Measurements from ENCODE around the gene HOXC11.

HOXC11 gene

DNA sequence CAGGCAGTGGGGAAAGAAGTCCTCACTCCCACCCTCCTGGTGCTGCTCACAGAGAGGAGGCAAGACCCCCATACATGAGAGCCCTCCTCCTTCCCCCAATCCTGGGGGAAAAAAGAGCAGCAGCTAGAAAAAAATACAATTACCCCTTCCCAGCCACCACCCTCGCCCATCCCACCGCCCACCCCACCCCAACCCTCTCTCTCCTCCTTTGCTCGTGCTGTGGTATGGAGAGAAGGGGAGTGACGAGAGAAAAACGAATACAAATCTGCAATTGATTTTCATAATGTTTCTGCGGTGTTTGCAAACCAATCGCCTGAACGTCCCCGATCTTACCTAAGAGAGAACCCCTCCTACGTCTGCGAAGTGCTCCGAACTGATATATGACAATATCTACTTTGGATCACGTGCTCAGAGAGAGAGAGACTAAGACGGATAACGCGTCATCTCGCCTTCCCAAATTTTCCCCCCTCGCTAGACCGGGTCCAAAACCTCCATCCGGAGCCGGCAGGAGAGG is at the start of gene HOXC11:
HOXC11 (plus strand) TSS at position 405 of the 514 bp plus-strand sequence. CDS start 116 bp downstream, outside the sequence.
- Histone ChIP-seq H3K27ac (ENCODE audit: low read depth, low read length) (no peak within 1 kb of the TSS), H3K36me3 (ENCODE audit: insufficient read depth, low read length) (no peaks in the 10 kb centered on the region), H3K9me3 (ENCODE audit: low read length) (no peaks in the 10 kb centered on the region), H3K4me1 (ENCODE audit: insufficient read depth, low read length) (no peaks in the 10 kb centered on the region), H3K4me3 (ENCODE audit: low read depth in 1 of 2, low read length in 2 of 2) (peak within 1 kb of the TSS; percentile 25 to 32), H3K27me3 (ENCODE audit: control insufficient read depth in 1 of 2, insufficient read depth in 2 of 2, low read length in 2 of 2) (peaks cover 52 to 99% of the 10 kb centered on the region in 2 donors), H3K9ac (ENCODE audit: low read length) (no peak within 1 kb of the TSS)

DNA sequence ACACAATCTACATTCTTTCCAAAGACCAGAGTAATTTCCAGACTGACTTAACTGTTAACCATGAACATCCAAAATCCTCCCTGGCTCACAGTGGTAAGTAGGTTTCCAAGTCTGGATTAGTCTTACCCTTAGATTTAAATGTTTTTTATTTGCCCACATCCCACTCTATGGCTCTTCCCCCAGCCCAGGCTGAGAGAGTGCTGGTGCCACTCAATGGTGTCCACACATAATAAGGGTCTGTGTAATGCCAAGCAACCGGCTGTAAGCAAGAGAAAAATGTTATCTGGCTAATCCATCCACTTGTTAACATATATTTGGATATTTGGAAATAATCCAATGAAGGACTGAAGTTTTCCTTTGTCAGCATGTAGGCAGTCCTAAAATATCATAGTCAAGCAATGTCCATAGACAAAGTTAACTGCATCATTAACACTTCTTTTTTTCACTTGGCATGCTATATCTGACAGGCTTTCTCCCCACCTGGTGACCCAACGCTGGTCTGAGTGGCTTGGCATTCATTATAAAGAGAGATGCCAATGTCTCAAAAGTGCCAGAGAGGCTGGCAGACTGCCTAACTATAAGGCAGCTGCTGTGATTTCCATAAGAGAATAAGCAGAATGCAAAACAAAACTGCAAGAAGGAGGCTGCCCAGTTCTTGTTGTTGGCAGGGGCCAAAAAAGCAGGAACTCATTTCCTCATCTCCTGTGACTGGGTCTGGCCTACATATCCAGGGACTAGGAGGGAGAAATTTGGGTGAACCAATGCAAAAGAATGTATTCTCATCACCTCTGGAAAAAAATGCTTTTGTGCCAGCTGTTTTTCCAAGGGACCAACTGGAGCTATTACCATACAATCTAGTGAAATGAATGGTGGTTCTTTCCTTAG is 48.2 kb upstream of the HOXC11 start:
- Histone ChIP-seq H3K36me3 (ENCODE audit: insufficient read depth, low read length) (no peaks in the 10 kb centered on the region), H3K9ac (ENCODE audit: low read length) (no peak overlapping the region), H3K9me3 (ENCODE audit: low read length) (no peaks in the 10 kb centered on the region), H3K4me3 (ENCODE audit: low read depth in 1 of 2, low read length in 2 of 2) (no peak overlapping the region), H3K4me1 (ENCODE audit: insufficient read depth, low read length) (no peaks in the 10 kb centered on the region), H3K27ac (ENCODE audit: low read depth, low read length) (no peak overlapping the region), H3K27me3 (ENCODE audit: control insufficient read depth in 1 of 2, insufficient read depth in 2 of 2, low read length in 2 of 2) (peaks cover 57 to 61% of the 10 kb centered on the region in 2 donors)

- H3K9me3 ChIP-seq (ENCODE audit: low read length) = no peaks in the 10 kb centered on the region
- peaks cover 78 to 80% of the 10 kb centered on the region in 2 donors for H3K27me3 ChIP-seq (ENCODE audit: control insufficient read depth in 1 of 2, insufficient read depth in 2 of 2, low read length in 2 of 2)
- no peak overlapping the region for H3K9ac ChIP-seq (ENCODE audit: low read length)
- no peak overlapping the region for H3K27ac ChIP-seq (ENCODE audit: low read depth, low read length)
- H3K4me3 ChIP-seq (ENCODE audit: low read depth in 1 of 2, low read length in 2 of 2) = no peak overlapping the region
- no peaks in the 10 kb centered on the region for H3K4me1 ChIP-seq (ENCODE audit: insufficient read depth, low read length)
- H3K36me3 ChIP-seq (ENCODE audit: insufficient read depth, low read length) = no peaks in the 10 kb centered on the region
Measured at GRCh38 chr12:53927220-53928029, 45.5 kb upstream of the HOXC11 start.

- Histone ChIP-seq H3K27me3 (ENCODE audit: control insufficient read depth in 1 of 2, insufficient read depth in 2 of 2, low read length in 2 of 2) (peaks cover 80 to 88% of the 10 kb centered on the region in 2 donors), H3K27ac (ENCODE audit: low read depth, low read length) (no peak overlapping the region), H3K9me3 (ENCODE audit: low read length) (no peaks in the 10 kb centered on the region), H3K36me3 (ENCODE audit: insufficient read depth, low read length) (no peaks in the 10 kb centered on the region), H3K4me1 (ENCODE audit: insufficient read depth, low read length) (no peaks in the 10 kb centered on the region), H3K9ac (ENCODE audit: low read length) (no peak overlapping the region), H3K4me3 (ENCODE audit: low read depth in 1 of 2, low read length in 2 of 2) (no peak overlapping the region)
Measured at GRCh38 chr12:53928054-53928835, 44.7 kb upstream of the HOXC11 start.

GRCh38 chr12:53929527-53929926 is 43.4 kb upstream of the HOXC11 start:
- peaks cover 86 to 88% of the 10 kb centered on the region in 2 donors for H3K27me3 ChIP-seq (ENCODE audit: control insufficient read depth in 1 of 2, insufficient read depth in 2 of 2, low read length in 2 of 2)

DNA sequence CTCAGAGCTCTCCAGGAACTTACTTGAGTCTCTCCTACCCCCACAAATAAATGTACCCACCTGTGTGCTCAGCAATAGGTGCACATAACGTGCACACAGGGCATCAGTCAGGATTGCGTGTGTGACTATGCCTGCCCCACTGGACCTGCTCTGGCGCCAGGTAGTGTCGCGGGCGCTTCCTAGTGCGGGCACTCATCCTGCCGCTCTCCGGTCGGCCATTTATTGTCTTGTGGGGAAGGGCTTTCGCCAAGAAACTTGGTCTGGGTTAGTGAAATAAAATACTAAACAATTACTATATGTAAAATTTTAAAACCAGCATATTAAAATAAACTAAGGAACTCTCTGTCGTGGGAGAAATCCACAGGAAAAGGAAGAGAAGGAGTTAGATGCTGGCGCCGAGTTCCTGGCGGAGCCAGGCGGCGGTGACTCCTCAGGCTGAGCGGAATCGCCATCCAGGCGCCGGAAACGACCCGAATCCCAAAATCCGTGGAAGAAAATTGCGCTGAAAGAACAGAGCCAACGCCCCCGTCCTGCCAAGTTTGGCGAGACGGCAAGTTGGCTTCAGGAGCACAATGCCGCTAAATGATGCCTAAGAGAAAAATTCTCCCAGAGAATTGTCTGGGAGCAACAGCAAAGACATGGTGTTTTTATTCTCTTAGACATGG is 42.2 kb upstream of the HOXC11 start:
- Histone ChIP-seq H3K9me3 (ENCODE audit: low read length) (no peaks in the 10 kb centered on the region), H3K36me3 (ENCODE audit: insufficient read depth, low read length) (no peaks in the 10 kb centered on the region), H3K27me3 (ENCODE audit: control insufficient read depth in 1 of 2, insufficient read depth in 2 of 2, low read length in 2 of 2) (peaks cover 88 to 98% of the 10 kb centered on the region in 2 donors), H3K9ac (ENCODE audit: low read length) (no peak overlapping the region), H3K4me3 (ENCODE audit: low read depth in 1 of 2, low read length in 2 of 2) (no peak overlapping the region), H3K27ac (ENCODE audit: low read depth, low read length) (no peak overlapping the region), H3K4me1 (ENCODE audit: insufficient read depth, low read length) (peaks cover 5% of the 10 kb centered on the region)

More at GRCh38 chr12:53929527-53929926, 43.4 kb upstream of the HOXC11 start:
- Histone ChIP-seq H3K27ac (ENCODE audit: low read depth, low read length) (no peak overlapping the region), H3K4me1 (ENCODE audit: insufficient read depth, low read length) (no peaks in the 10 kb centered on the region), H3K9ac (ENCODE audit: low read length) (no peak overlapping the region), H3K36me3 (ENCODE audit: insufficient read depth, low read length) (no peaks in the 10 kb centered on the region), H3K9me3 (ENCODE audit: low read length) (no peaks in the 10 kb centered on the region), H3K4me3 (ENCODE audit: low read depth in 1 of 2, low read length in 2 of 2) (no peak overlapping the region)

DNA sequence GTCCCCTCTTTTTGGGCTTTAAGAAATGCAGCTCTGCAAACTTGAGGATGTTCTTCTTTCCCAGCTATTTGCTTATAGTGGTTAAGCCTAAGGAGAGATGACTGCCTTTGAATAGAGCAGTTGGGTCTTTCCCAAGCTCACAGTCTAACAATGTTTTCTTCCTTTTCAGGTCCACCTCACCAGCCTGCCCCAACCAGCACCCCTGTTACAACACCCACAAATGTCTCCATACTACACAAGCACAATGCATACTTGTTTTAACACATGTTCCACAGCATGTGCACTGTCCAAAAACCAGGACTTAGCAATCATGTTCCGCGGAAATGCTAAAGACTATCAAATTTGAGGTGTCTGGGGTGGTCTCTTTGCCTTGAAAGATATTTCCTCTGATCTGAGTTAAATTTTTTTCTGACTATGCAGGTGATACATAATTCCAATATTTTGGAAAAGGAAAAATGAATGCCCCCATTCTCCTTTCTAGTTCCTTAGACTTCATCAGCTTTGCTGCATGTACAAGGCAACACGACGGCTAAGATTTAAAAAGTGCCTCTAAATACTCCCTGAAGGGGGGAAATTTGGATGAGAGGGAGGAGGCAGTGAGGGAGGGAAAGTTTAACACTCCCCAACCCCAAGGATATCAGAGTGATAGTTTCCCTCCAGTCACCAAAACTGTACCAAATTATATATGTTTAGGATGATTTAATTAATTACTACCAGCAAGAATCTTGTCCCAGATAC is 40.9 kb upstream of the HOXC11 start:
- no peak overlapping the region for H3K4me3 ChIP-seq (ENCODE audit: low read depth in 1 of 2, low read length in 2 of 2)
- H3K9me3 ChIP-seq (ENCODE audit: low read length) = no peaks in the 10 kb centered on the region
- no peaks in the 10 kb centered on the region for H3K36me3 ChIP-seq (ENCODE audit: insufficient read depth, low read length)
- peaks cover 88 to 98% of the 10 kb centered on the region in 2 donors for H3K27me3 ChIP-seq (ENCODE audit: control insufficient read depth in 1 of 2, insufficient read depth in 2 of 2, low read length in 2 of 2)
- no peak overlapping the region for H3K9ac ChIP-seq (ENCODE audit: low read length)
- H3K4me1 ChIP-seq (ENCODE audit: insufficient read depth, low read length) = peaks cover 6% of the 10 kb centered on the region
- H3K27ac ChIP-seq (ENCODE audit: low read depth, low read length) = no peak overlapping the region

DNA sequence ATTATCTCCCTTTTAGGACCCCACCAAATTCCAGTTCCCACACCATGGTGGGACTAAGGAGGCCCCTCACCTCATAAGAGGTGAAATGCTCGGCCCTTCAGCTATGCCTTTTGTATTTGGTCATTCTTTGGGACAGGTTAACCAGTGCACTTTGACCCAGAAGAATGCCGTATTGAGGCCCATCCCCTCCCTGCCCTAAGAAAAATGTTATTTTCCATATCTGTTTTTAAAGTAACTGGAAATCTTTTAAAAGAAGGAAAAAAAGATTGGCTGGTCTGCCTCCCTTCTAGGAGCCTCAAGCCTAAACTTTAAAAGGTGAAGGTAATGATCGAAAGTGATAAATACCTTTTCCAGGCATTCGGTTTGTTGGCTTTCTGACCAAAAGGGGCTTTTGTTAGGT is 40.0 kb upstream of the HOXC11 start:
- Histone ChIP-seq H3K4me1 (ENCODE audit: insufficient read depth, low read length) (peaks cover 6% of the 10 kb centered on the region), H3K27ac (ENCODE audit: low read depth, low read length) (no peak overlapping the region), H3K36me3 (ENCODE audit: insufficient read depth, low read length) (no peaks in the 10 kb centered on the region), H3K4me3 (ENCODE audit: low read depth in 1 of 2, low read length in 2 of 2) (no peak overlapping the region), H3K9ac (ENCODE audit: low read length) (no peak overlapping the region), H3K9me3 (ENCODE audit: low read length) (no peaks in the 10 kb centered on the region), H3K27me3 (ENCODE audit: control insufficient read depth in 1 of 2, insufficient read depth in 2 of 2, low read length in 2 of 2) (peaks cover 90 to 98% of the 10 kb centered on the region in 2 donors)

GRCh38 chr12:53935383-53936341 is 37.3 kb upstream of the HOXC11 start:
- Histone ChIP-seq H3K9ac (ENCODE audit: low read length) (no peak overlapping the region), H3K4me3 (ENCODE audit: low read depth in 1 of 2, low read length in 2 of 2) (no peak overlapping the region), H3K27me3 (ENCODE audit: control insufficient read depth in 1 of 2, insufficient read depth in 2 of 2, low read length in 2 of 2) (peaks cover 89 to 98% of the 10 kb centered on the region in 2 donors)

More at GRCh38 chr12:53935383-53936341, 37.3 kb upstream of the HOXC11 start:
- Histone ChIP-seq H3K36me3 (ENCODE audit: insufficient read depth, low read length) (no peaks in the 10 kb centered on the region), H3K27ac (ENCODE audit: low read depth, low read length) (no peak overlapping the region), H3K4me1 (ENCODE audit: insufficient read depth, low read length) (peaks cover 10% of the 10 kb centered on the region), H3K9me3 (ENCODE audit: low read length) (no peaks in the 10 kb centered on the region)
